LNCAP (cell line): ENCODE data around the gene TTC28.

Experiments used
- CTCF ChIP-seq: fragments of 450-650 bp; IDR thresholded peaks from 2 replicates; pipeline ENCODE4 v1.5.1; 2017; ENCODE audit warnings: mild to moderate bottlenecking

Gene TTC28

DNA sequence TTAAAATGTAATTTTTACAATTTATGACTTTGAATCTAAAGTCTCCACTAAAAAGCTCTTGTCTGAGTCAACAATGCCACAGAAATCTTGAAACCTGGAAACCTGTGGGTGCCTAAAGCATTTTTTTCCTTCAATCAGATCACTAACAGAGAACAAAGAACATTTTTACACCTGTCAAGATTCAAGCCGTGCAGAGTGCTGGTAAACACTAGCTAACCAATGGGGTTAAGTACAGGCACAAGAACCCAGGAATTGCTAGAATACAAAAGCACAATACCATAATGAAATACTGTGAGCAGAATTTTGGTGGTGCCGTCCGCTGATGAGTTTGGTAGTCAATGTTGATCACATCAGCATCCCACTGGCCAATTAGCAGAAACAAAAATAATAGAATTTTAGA lies 380.3 kb downstream of the TTC28 start:
- TF ChIP-seq CTCF, result no peak

DNA sequence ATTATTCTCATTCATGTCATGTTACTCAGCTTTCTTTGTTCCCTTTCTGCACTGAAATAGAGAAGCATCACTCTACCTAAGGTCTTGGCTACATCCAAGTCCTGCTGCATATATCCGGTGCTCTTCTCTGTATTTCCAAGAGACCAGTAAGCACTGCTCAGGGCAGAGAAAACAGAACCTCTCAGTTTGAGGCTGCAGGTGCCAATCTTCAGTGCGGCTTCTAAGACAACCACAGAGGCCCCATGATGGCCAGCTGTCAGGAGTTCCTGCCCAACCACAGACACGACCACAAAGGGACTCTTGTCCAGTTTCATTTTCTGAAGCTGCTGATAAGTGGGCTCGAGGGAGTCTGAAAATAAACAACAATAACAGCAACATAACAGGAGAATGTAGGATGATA lies 382.1 kb downstream of the TTC28 start:
- TF ChIP-seq CTCF, result no peak

DNA sequence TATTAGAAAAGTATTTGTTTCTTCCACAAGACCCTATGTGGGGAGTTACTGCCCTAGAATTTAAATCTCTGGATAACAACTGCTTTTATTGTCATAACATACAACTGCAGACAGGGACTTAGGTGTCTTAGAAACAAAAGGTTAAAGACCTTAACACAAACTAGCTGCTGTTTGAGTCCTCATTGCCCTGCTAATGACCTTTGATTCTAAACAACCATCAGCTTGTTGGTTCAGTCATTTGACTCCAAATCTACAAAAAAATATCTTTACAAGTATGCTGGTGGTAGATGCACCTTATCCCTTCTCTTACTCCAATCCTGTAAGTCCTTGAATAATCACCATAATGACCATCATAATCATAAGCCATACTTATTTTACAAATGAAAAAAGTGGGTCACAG lies 383.2 kb downstream of the TTC28 start:
- TF ChIP-seq CTCF, result no peak

DNA sequence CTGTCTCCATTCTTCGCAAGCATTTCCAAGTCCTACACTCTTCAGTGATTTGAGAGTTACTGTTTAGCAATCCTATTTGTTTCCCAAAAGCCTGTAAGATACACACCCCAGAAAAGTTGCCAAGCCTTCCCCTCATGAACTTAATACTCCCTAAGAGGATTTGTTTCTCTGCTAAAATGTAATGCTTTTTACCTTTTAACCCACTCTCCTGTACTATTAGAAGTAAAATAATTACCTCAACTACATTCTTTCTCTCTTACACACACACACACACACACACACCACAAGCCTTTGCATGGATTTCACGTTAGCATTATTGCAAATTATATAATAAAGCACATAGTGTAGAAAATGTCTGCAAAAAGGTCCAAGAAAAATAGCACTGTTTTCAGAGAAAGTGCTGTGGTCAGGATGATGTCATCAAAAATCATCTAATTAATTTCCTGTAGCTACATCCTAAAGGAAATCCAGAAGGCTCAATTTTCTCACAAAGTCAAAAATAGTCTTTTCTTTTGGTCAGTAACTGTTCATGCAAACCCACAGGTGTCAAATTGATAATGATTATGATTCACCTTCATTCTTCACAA lies 396.5 kb downstream of the TTC28 start:
- no peak for TF ChIP-seq CTCF

DNA sequence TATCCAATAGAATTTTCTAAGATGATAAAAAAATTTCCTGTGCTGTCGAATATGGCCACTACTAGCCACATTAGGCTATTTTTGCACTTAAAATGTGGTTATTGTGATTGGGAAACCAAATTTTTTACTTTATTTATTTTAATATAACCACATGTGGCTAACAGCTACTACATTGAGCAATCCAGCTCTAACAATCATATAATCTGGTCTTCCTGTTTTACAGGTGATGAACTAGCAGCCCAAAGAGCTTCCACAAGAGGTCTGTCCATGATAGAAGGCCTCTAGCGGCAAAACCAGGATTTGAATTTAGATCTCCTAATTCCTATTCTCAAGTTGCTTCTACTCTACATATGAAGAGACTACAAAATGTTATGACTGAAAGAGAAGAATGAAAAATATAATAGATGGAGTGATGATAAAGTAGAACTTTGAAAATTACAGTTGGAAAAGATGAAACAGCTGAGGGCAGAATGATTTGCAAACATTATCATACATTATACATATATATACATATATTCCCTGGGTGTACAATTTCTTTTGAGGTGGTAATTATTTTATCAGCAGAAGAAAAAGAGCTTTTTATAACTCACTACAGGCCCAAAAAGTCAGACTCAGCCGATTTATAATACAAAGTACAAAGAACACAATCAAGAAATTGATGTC lies 397.1 kb downstream of the TTC28 start:
- no peak for TF ChIP-seq CTCF

DNA sequence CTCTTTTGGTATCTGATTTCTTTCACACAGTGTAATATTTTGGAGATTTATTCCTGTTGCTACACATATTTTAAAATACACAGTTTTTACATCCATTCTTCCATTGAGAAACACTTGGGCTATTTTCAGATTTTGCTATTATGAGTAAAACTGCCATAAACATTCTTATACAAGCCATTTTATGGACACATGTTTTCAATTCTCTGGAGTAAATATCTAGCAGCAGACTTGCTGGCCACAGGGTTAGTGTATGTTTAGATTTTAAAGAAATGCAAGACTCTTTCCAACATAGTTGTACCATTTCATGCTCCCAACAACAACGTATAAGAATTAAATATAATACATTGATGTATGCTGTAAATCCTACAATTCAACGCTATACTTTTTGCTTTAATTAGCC lies 399.8 kb downstream of the TTC28 start:
- no peak for TF ChIP-seq CTCF

DNA sequence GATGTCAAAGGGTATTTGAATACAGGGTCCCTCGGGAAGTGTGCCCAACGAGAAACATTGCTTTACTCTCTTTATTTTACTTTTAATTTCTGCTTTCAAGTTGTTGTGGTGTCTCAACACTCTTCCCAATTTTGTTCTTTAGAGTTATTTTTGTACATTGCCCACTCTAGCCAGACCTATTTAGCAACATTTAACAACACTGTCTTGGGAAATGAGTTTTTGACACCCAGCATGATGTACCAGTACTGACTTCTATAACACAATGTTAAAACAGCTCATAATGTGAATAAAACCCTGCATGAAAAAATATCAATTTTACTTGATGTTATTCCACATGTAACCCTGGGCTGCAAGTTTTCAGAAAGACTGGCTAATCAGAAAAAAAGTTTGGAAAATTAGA lies 410.4 kb downstream of the TTC28 start:
- TF ChIP-seq CTCF, result no peak

GRCh38 chr22:28268850-28269249 lies 410.8 kb downstream of the TTC28 start:
- TF ChIP-seq CTCF, result no peak
